GM12891 (cell line): ENCODE measurements around the gene KAZALD1.
"Not testable (repeated sequence)": the region's sequence is repeated elsewhere in the genome, so short reads cannot be mapped to it uniquely, and the experiment has no call there.

ENCODE experiments used
- DNase-seq: peaks from one replicate; pipeline ENCODE4 v3.0.0; 2011; ENCODE audit warnings: low spot score; ENCODE audit not compliant: insufficient read length
- FAIRE-seq: peaks from 2 replicates; lab custom pipeline; 2011; peaks lifted over from hg19 to GRCh38; lab: Jason Lieb, UNC
- PAX5 ChIP-seq: IDR thresholded peaks from 2 replicates; pipeline ENCODE4 v1.6.1; 2011; ENCODE audit warnings: low read length, moderate library complexity, mild to moderate bottlenecking; ENCODE audit not compliant: insufficient read depth, severe bottlenecking
- POLR2A ChIP-seq: IDR thresholded peaks from 2 replicates; pipeline ENCODE4 v1.6.1; 2011; ENCODE audit warnings: low read depth, low read length, control low read depth
- POLR2AphosphoS5 ChIP-seq: IDR thresholded peaks from 2 replicates; pipeline ENCODE4 v1.6.1; 2011; ENCODE audit warnings: low read depth, low read length, control low read depth
- POU2F2 ChIP-seq: IDR thresholded peaks from 2 replicates; pipeline ENCODE4 v1.6.1; 2011; ENCODE audit warnings: low read depth, mild to moderate bottlenecking, control low read depth, low read length, moderate library complexity
- SPI1 ChIP-seq: IDR thresholded peaks from 2 replicates; pipeline ENCODE4 v1.6.1; 2011; ENCODE audit warnings: low read depth, low read length, control low read depth
- TAF1 ChIP-seq: IDR thresholded peaks from 2 replicates; pipeline ENCODE4 v1.6.1; 2011; ENCODE audit warnings: low read depth, low read length, control low read depth

KAZALD1 gene

GRCh38 chr10:101030496-101031127 is 31.2 kb upstream of the KAZALD1 start:
- FAIRE-seq (no peak), DNase-seq (no peak)
- no peak for TF ChIP-seq SPI1
- no peak for TF ChIP-seq PAX5
- no peak for TF ChIP-seq POLR2A
- no peak for TF ChIP-seq POU2F2
- TF ChIP-seq TAF1 = no peak
- no peak for TF ChIP-seq POLR2AphosphoS5

- peak; percentile 75 for FAIRE-seq
- DNase-seq = peak; percentile 98
Measured at GRCh38 chr10:101031128-101031795, 30.5 kb upstream of the KAZALD1 start, which contains the start of the genes PDZD7 and SFXN3. Gene PDZD7 (minus strand): TSS chr10:101031129. CDS start chr10:101030219, 910 bp downstream. Gene SFXN3 (plus strand): TSS chr10:101031234. CDS start chr10:101034695, 3,461 bp downstream.

GRCh38 chr10:101031796-101032636 is 29.8 kb upstream of the KAZALD1 start:
- TF ChIP-seq POLR2A (no peak), SPI1 (no peak), PAX5 (no peak), POLR2AphosphoS5 (no peak), POU2F2 (no peak), TAF1 (no peak)
- no peak for DNase-seq

More at GRCh38 chr10:101031128-101031795, 30.5 kb upstream of the KAZALD1 start, which contains the start of the genes PDZD7 and SFXN3:
- TF ChIP-seq POU2F2 (no peak), TAF1 (no peak), POLR2A (no peak), PAX5 (no peak), SPI1 (no peak), POLR2AphosphoS5 (no peak)

GRCh38 chr10:101032637-101033224 is 29.1 kb upstream of the KAZALD1 start:
- FAIRE-seq (peak; percentile 9), DNase-seq (no peak)
- TF ChIP-seq TAF1 = no peak
- TF ChIP-seq SPI1 = no peak
- TF ChIP-seq PAX5 = no peak
- TF ChIP-seq POU2F2 = no peak
- TF ChIP-seq POLR2A = no peak
- TF ChIP-seq POLR2AphosphoS5 = no peak

More at GRCh38 chr10:101031796-101032636, 29.8 kb upstream of the KAZALD1 start:
- peak; percentile 54 for FAIRE-seq

- TF ChIP-seq SPI1 (no peak), POLR2A (no peak), PAX5 (no peak), POU2F2 (no peak), TAF1 (no peak), POLR2AphosphoS5 (no peak)
- no peak for FAIRE-seq
- DNase-seq = no peak
Measured at GRCh38 chr10:101033276-101033675, 28.5 kb upstream of the KAZALD1 start.

GRCh38 chr10:101034404-101034803 is 27.4 kb upstream of the KAZALD1 start:
- DNase-seq, FAIRE-seq: not testable (repeated sequence)

GRCh38 chr10:101035314-101035713 is 26.5 kb upstream of the KAZALD1 start:
- TF ChIP-seq PAX5 (no peak), POLR2AphosphoS5 (no peak), POLR2A (no peak), SPI1 (no peak), POU2F2 (no peak), TAF1 (no peak)
- no peak for FAIRE-seq
- DNase-seq = no peak

- FAIRE-seq (no peak), DNase-seq (no peak)
- TF ChIP-seq TAF1 = no peak
- no peak for TF ChIP-seq POU2F2
- TF ChIP-seq SPI1 = no peak
- no peak for TF ChIP-seq POLR2AphosphoS5
Measured at GRCh38 chr10:101035916-101036702, 25.7 kb upstream of the KAZALD1 start.
